H1 (cell line): ENCODE data around the gene AMZ1. TPM values are rescaled to one million over a fixed set of nuclear protein-coding genes. Genes with fewer than 3 reads are reported as not detected.
A peak's percentile ranks its signal among the peaks of the same experiment; 100 is the strongest.

ENCODE experiments used
- CTCF ChIA-PET: fragments of 300-600 bp; sonication (Branson Sonifier 250); formaldehyde crosslinking; loops from one replicate; lab custom pipeline; 2021; ENCODE audit not compliant: partially characterized antibody; lab: Charles Lee
- POLR2A ChIA-PET: fragments of 300-600 bp; sonication (Branson Sonifier 250); formaldehyde crosslinking; loops from one replicate; lab custom pipeline; 2021; ENCODE audit warnings: inconsistent platforms; ENCODE audit not compliant: partially characterized antibody; lab: Charles Lee
- DNase-seq, 2 experiments: peaks; one replicate each; pipeline versions ENCODE4 v3.0.0 to v3.0.0-alpha.2; 2010 to 2022; ENCODE audit warnings: low spot score in 2 of 2, low read depth in 1 of 2, mixed read lengths in 1 of 2
- FAIRE-seq: peaks from 2 replicates; lab custom pipeline; 2011; peaks lifted over from hg19 to GRCh38; lab: Jason Lieb, UNC
- H2AFZ ChIP-seq: 2 replicates; pipeline ENCODE4 v1.8.1; 2012; ENCODE audit warnings: low read length, inconsistent platforms
- H2AK5ac ChIP-seq: 2 replicates; pipeline ENCODE4 v1.6.1; 2013; ENCODE audit warnings: low read depth, low read length
- H2BK120ac ChIP-seq: replicated peaks from 2 replicates; pipeline ENCODE3; 2013; ENCODE audit warnings: low read depth, low read length, inconsistent platforms
- H2BK12ac ChIP-seq: 2 replicates; pipeline ENCODE4 v1.6.1; 2013; ENCODE audit warnings: low read depth, low read length
- H2BK15ac ChIP-seq: 2 replicates; pipeline ENCODE4 v1.6.1; 2013; ENCODE audit warnings: low read length
- H2BK20ac ChIP-seq: 2 replicates; pipeline ENCODE4 v1.6.1; 2013; ENCODE audit warnings: low read length
- H2BK5ac ChIP-seq: 2 replicates; pipeline ENCODE4 v1.6.1; 2013; ENCODE audit warnings: low read depth, low read length
- H3K14ac ChIP-seq: 2 replicates; pipeline ENCODE4 v1.6.1; 2013; ENCODE audit warnings: inconsistent platforms; ENCODE audit not compliant: insufficient read length
- H3K18ac ChIP-seq: 2 replicates; pipeline ENCODE4 v1.6.1; 2013; ENCODE audit warnings: low read length; ENCODE audit errors: extremely low read depth
- H3K23ac ChIP-seq: 2 replicates; pipeline ENCODE4 v1.6.1; 2013; ENCODE audit warnings: inconsistent platforms; ENCODE audit not compliant: insufficient read length
- H3K23me2 ChIP-seq: 2 replicates; pipeline ENCODE4 v1.6.1; 2013; ENCODE audit warnings: low read depth, low read length
- H3K27ac ChIP-seq: 2 replicates; pipeline ENCODE4 v1.6.1; 2011; ENCODE audit warnings: low read depth, low read length, inconsistent platforms
- H3K27me3 ChIP-seq, 4 experiments: replicated peaks in 1 of 4; 1 replicate in 1 of 4; 2 replicates in 3 of 4; pipeline versions ENCODE4 v1.6.1 to v1.8.1; 2011 to 2013; ENCODE audit warnings: low read length in 3 of 4, mild to moderate bottlenecking in 3 of 4, inconsistent platforms in 2 of 4, mixed read lengths in 2 of 4, moderate library complexity in 1 of 4; ENCODE audit not compliant: control insufficient read depth in 3 of 4, insufficient read depth in 3 of 4; ENCODE audit errors: extremely low read depth in 1 of 4
- H3K36me3 ChIP-seq, 4 experiments: 2 replicates each; pipeline versions ENCODE4 v1.6.1 to v1.8.1; 2011 to 2013; ENCODE audit warnings: mild to moderate bottlenecking in 4 of 4, low read length in 3 of 4, moderate library complexity in 2 of 4, control low read depth in 1 of 4, inconsistent platforms in 1 of 4; ENCODE audit not compliant: insufficient read depth in 4 of 4, control insufficient read depth in 2 of 4
- H3K4ac ChIP-seq: replicated peaks from 2 replicates; pipeline ENCODE3; 2013; ENCODE audit warnings: low read length, low read depth, mixed read lengths, inconsistent platforms; ENCODE audit not compliant: insufficient read length
- H3K4me1 ChIP-seq, 4 experiments: replicated peaks in 1 of 4; 1 replicate in 1 of 4; 2 replicates in 3 of 4; pipeline versions ENCODE4 v1.6.1 to v1.8.1; 2011 to 2013; ENCODE audit warnings: low read length in 3 of 4, inconsistent platforms in 2 of 4, mixed read lengths in 1 of 4; ENCODE audit not compliant: insufficient read depth in 4 of 4, control insufficient read depth in 3 of 4
- H3K4me2 ChIP-seq, 2 experiments: 2 replicates each; pipeline versions ENCODE4 v1.6.1 to v1.8.1; 2011 to 2013; ENCODE audit warnings: low read depth in 2 of 2, low read length in 2 of 2, control low read depth in 1 of 2, inconsistent platforms in 1 of 2, mild to moderate bottlenecking in 1 of 2; ENCODE audit not compliant: insufficient read depth in 1 of 2
- H3K4me3 ChIP-seq, 4 experiments: fragments of 200-600, 300-600 bp in 1 of 4; sonication (generic), shearing (Covaris generic), sonication (Bioruptor Twin) in 1 of 4; 2 replicates each; pipeline versions ENCODE4 v1.5.1 to v1.8.1; 2011 to 2016; ENCODE audit warnings: low read length in 4 of 4, low read depth in 3 of 4, control low read depth in 2 of 4, inconsistent platforms in 2 of 4, mild to moderate bottlenecking in 2 of 4, mixed read lengths in 1 of 4, moderate library complexity in 1 of 4; ENCODE audit not compliant: insufficient read depth in 2 of 4; ENCODE audit errors: extremely low read depth in 1 of 4
- H3K56ac ChIP-seq: replicated peaks from 2 replicates; pipeline ENCODE3; 2013; ENCODE audit warnings: low read depth, mild to moderate bottlenecking, mixed read lengths, low read length, inconsistent platforms; ENCODE audit not compliant: insufficient read length
- H3K79me1 ChIP-seq: 2 replicates; pipeline ENCODE4 v1.6.1; 2013; ENCODE audit warnings: low read depth, low read length, control low read depth
- H3K79me2 ChIP-seq, 2 experiments: 2 replicates each; pipeline versions ENCODE4 v1.6.1 to v1.8.1; 2012 to 2013; ENCODE audit warnings: low read length in 2 of 2, mild to moderate bottlenecking in 2 of 2, inconsistent platforms in 1 of 2; ENCODE audit not compliant: insufficient read depth in 2 of 2, control insufficient read depth in 1 of 2
- H3K9ac ChIP-seq, 4 experiments: replicated peaks in 1 of 4; 1 replicate in 1 of 4; 2 replicates in 3 of 4; pipeline versions ENCODE4 v1.6.1 to v1.8.1; 2011 to 2013; ENCODE audit warnings: low read depth in 3 of 4, low read length in 3 of 4, control low read depth in 2 of 4, mild to moderate bottlenecking in 2 of 4, moderate library complexity in 2 of 4, inconsistent platforms in 1 of 4; ENCODE audit errors: extremely low read depth in 1 of 4
- H3K9me3 ChIP-seq, 2 experiments: 2 replicates each; pipeline versions ENCODE4 v1.6.1 to v1.8.1; 2012 to 2013; ENCODE audit warnings: mild to moderate bottlenecking in 2 of 2, moderate library complexity in 2 of 2, control low read depth in 1 of 2, inconsistent platforms in 1 of 2, low read depth in 1 of 2, low read length in 1 of 2, mixed read lengths in 1 of 2; ENCODE audit not compliant: insufficient read depth in 2 of 2
- H4K20me1 ChIP-seq, 2 experiments: replicated peaks in 1 of 2; 2 replicates each; pipeline versions ENCODE3 to v1.8.1; 2011 to 2013; ENCODE audit warnings: inconsistent platforms in 2 of 2, low read length in 2 of 2, mild to moderate bottlenecking in 1 of 2; ENCODE audit not compliant: insufficient read depth in 2 of 2, control insufficient read depth in 1 of 2
- H4K5ac ChIP-seq: 2 replicates; pipeline ENCODE4 v1.6.1; 2013; ENCODE audit warnings: low read length, low read depth, mixed read lengths, inconsistent platforms; ENCODE audit not compliant: insufficient read length
- H4K8ac ChIP-seq: 2 replicates; pipeline ENCODE4 v1.8.0; 2013; ENCODE audit warnings: mild to moderate bottlenecking, moderate library complexity, low read length, inconsistent platforms; ENCODE audit not compliant: insufficient read depth; ENCODE audit errors: extremely low read depth
- H4K91ac ChIP-seq: replicated peaks from 2 replicates; pipeline ENCODE3; 2013; ENCODE audit warnings: low read length, mixed read lengths, inconsistent platforms; ENCODE audit not compliant: insufficient read length
- CHD1 ChIP-seq: IDR thresholded peaks from 2 replicates; pipeline ENCODE4 v1.6.1; 2012; ENCODE audit warnings: low read depth, low read length, improper control_type of control experiment
- CTBP2 ChIP-seq: IDR thresholded peaks from 2 replicates; pipeline ENCODE4 v1.7.0; 2011; ENCODE audit warnings: borderline replicate concordance, mild to moderate bottlenecking, moderate library complexity, mixed read lengths, low read length; ENCODE audit not compliant: insufficient read depth, insufficient read length
- EP300 ChIP-seq, 2 experiments: IDR thresholded peaks; 1 replicate in 1 of 2; 2 replicates in 1 of 2; pipeline ENCODE4 v1.6.1; 2011 to 2012; ENCODE audit warnings: low read depth in 2 of 2, low read length in 2 of 2, mild to moderate bottlenecking in 2 of 2, borderline replicate concordance in 1 of 2, inconsistent platforms in 1 of 2, moderate library complexity in 1 of 2
- FOSL1 ChIP-seq: IDR thresholded peaks from 2 replicates; pipeline ENCODE4 v1.6.1; 2011; ENCODE audit warnings: mild to moderate bottlenecking, low read depth, low read length, moderate library complexity; ENCODE audit not compliant: insufficient read depth
- JUN ChIP-seq: IDR thresholded peaks from 2 replicates; pipeline ENCODE4 v1.6.1; 2011; ENCODE audit warnings: low read depth, mild to moderate bottlenecking, improper control_type of control experiment, low read length
- JUND ChIP-seq: IDR thresholded peaks from 2 replicates; pipeline ENCODE4 v1.6.1; 2011; ENCODE audit warnings: mild to moderate bottlenecking, improper control_type of control experiment, low read length
- NRF1 ChIP-seq: IDR thresholded peaks from 2 replicates; pipeline ENCODE4 v1.6.1; 2011; ENCODE audit warnings: mild to moderate bottlenecking, low read depth, low read length, improper control_type of control experiment
- PHF8 ChIP-seq: fragments of 200-600 bp; sonication (generic); conservative IDR thresholded peaks from 2 replicates; pipeline ENCODE4 v1.7.1; 2012; ENCODE audit warnings: low read depth, mild to moderate bottlenecking, inconsistent platforms, low read length, moderate library complexity
- POLR2A ChIP-seq, 2 experiments: IDR thresholded peaks; 1 replicate in 1 of 2; 2 replicates in 1 of 2; pipeline ENCODE4 v1.6.1; 2011; ENCODE audit warnings: low read depth in 2 of 2, low read length in 2 of 2, mild to moderate bottlenecking in 2 of 2; ENCODE audit errors: control extremely low read depth in 1 of 2
- POU5F1 ChIP-seq: IDR thresholded peaks from 2 replicates; pipeline ENCODE4 v1.6.1; 2011; ENCODE audit warnings: low read depth, mild to moderate bottlenecking, low read length, moderate library complexity
- SP2 ChIP-seq: IDR thresholded peaks from 2 replicates; pipeline ENCODE4 v1.6.1; 2012; ENCODE audit warnings: mild to moderate bottlenecking, low read length, inconsistent platforms
- SRF ChIP-seq: IDR thresholded peaks from 2 replicates; pipeline ENCODE4 v1.6.1; 2011; ENCODE audit warnings: mild to moderate bottlenecking, low read depth, low read length, moderate library complexity
- TBP ChIP-seq: IDR thresholded peaks from 2 replicates; pipeline ENCODE4 v1.6.1; 2011; ENCODE audit warnings: low read depth, low read length, improper control_type of control experiment
- TCF12 ChIP-seq: IDR thresholded peaks from 2 replicates; pipeline ENCODE4 v1.6.1; 2011; ENCODE audit warnings: low read depth, mild to moderate bottlenecking, low read length
- WGBS, 2 experiments: shearing (Covaris generic) in 1 of 2; methylation state at CpG; one replicate each; pipeline versions ENCODE4 v1.1.6 to v1.1.7; 2013 to 2015; ENCODE audit warnings: low lambda C conversion rate in 2 of 2, mixed read lengths in 2 of 2, inconsistent platforms in 1 of 2, low coverage in 1 of 2, missing lambda C conversion rate in 1 of 2; ENCODE audit not compliant: insufficient replicate concordance in 2 of 2, insufficient coverage in 1 of 2, insufficient read length in 1 of 2; ENCODE audit errors: extremely low coverage in 1 of 2, missing lambda C conversion rate in 1 of 2; 5-methylcytosine and 5-hydroxymethylcytosine counted together
- polyA plus RNA-seq, 7 experiments: library from polyadenylated mRNA; depleted of rRNA in 3 of 7; stranded (reverse) in 5 of 7; unstranded in 2 of 7; fragments of >200 nt in 5 of 7; fragments of 200-250 nt in 2 of 7; gene quantifications; 1 replicate in 5 of 7; 2 replicates in 1 of 7; 4 replicates in 1 of 7; pipeline versions ENCODE4 v1.2.1 to v1.2.3, GENCODE V29; 2011 to 2013; ENCODE audit warnings: missing spikeins in 2 of 7, mixed read lengths in 2 of 7
- total RNA-seq: library from RNA; stranded (reverse); fragmentation: NEBNext Ultra II Directional; extraction: Animal tissue kit (Norgen Biotek cat#: 25700); gene quantifications from 2 replicates; pipeline ENCODE4 v1.2.1, GENCODE V29; 2021

The AMZ1 gene
- total and polyA plus RNA-seq, 2 of the 8 experiments (the other 6 are each of a cell fraction or from before 2014, with no cell fraction given): 0.59 to 1.4 TPM

GRCh38 chr7:2639181-2639681 lies 48.8 kb upstream of the AMZ1 start:
- Histone ChIP-seq H2BK20ac (no peak overlapping the region), H4K8ac (no peak overlapping the region; the same call in 1 of the 2 replicates), H2BK120ac (no peak overlapping the region), H2BK5ac (peak overlapping the region; percentile 56; the same call in 1 of the 2 replicates), H4K91ac (no peak overlapping the region), H4K20me1 (peaks cover 41 to 58% of the 10 kb centered on the region in 2 experiments), H3K4me2 (no peak overlapping the region), H2BK12ac (no peak overlapping the region), H3K79me2 (peaks cover 22 to 82% of the 10 kb centered on the region in 2 experiments), H3K23ac (no peak overlapping the region), H3K4ac (no peak overlapping the region), H2BK15ac (no peak overlapping the region), H3K36me3 (no peaks in the 10 kb centered on the region; a peak in 2 of 8 replicates), H4K5ac (no peak overlapping the region), H3K9ac (no peak overlapping the region), H2AK5ac (no peak overlapping the region), H3K56ac (no peak overlapping the region), H3K14ac (no peak overlapping the region), H3K23me2 (no peaks in the 10 kb centered on the region; the same call in 1 of the 2 replicates), H2AFZ (no peak overlapping the region), H3K79me1 (peaks cover 38% of the 10 kb centered on the region), H3K4me1 (peaks cover 0 to 33% (median 21%) of the 10 kb centered on the region in 4 experiments; a peak in 6 of 7 replicates), H3K4me3 (no peak overlapping the region), H3K18ac (no peak overlapping the region), H3K27ac (no peak overlapping the region), H3K27me3 (no peaks in the 10 kb centered on the region), H3K9me3 (no peaks in the 10 kb centered on the region)
- CTCF ChIA-PET: interaction anchor here (0.8 to 1.8 kb wide), 5 partner anchors 18 to 63 kb away, joined by 3 to 6 read pairs (median 4); no protein-coding TSS in a partner anchor
- DNase-seq (no peak), FAIRE-seq (no peak)
- 94% methylated on average over 24 of the region's 24 CpGs; no CpG with 5 or more reads in 1 of the 2 experiments for WGBS, 2 experiments
- POLR2A ChIA-PET: interaction anchor here (0.8 kb wide), 1 partner anchor 22 kb away, joined by 3 read pairs; no protein-coding TSS in a partner anchor
- TF ChIP-seq CTBP2: no peak
- TF ChIP-seq POLR2A (IDR thresholded peaks at IDR 0.05; ENCODE audit: control extremely low read depth in 1 of 2, low read depth in 2 of 2, low read length in 2 of 2): no peak
- no peak for TF ChIP-seq FOSL1
- no peak for TF ChIP-seq PHF8
- no peak for TF ChIP-seq POU5F1
- no peak for TF ChIP-seq JUND
- TF ChIP-seq SP2: no peak
- no peak for TF ChIP-seq CHD1
- TF ChIP-seq TCF12: no peak
- no peak for TF ChIP-seq SRF
- no peak for TF ChIP-seq TBP
- no peak for TF ChIP-seq JUN
- TF ChIP-seq NRF1: no peak
- TF ChIP-seq EP300 (IDR thresholded peaks at IDR 0.05; ENCODE audit: borderline replicate concordance in 1 of 2, low read depth in 2 of 2, low read length in 2 of 2): no peak
